Natural killer cell (primary cell): ENCODE measurements around the gene RBFOX1. TPM values are rescaled to one million over a fixed set of nuclear protein-coding genes. Genes with fewer than 3 reads are reported as not detected.

Source experiments
- ATAC-seq, 3 donors: fragments of 150-1000 bp in 2 of 3; fragments of 200-7000 bp in 1 of 3; cut with Tn5 transposase; 1 replicate in 1 of 3; 2 replicates in 2 of 3; pipeline ENCODE4 v1.10.0; 2021; ENCODE audit warnings: mild to moderate bottlenecking in 2 of 3, moderate library complexity in 2 of 3
- DNase-seq, 2 donors: peaks; one replicate each; pipeline versions ENCODE4 v3.0.0 to v3.0.0-alpha.2; 2013 to 2021; ENCODE audit warnings: mixed read lengths in 1 of 2
- H3K27ac ChIP-seq: one replicate; pipeline ENCODE4 v1.5.1; 2013; ENCODE audit warnings: mild to moderate bottlenecking, low read length
- H3K27me3 ChIP-seq: one replicate; pipeline ENCODE4 v1.6.1; 2013; ENCODE audit warnings: low read length; ENCODE audit not compliant: control insufficient read depth, insufficient read depth
- H3K36me3 ChIP-seq: one replicate; pipeline ENCODE4 v1.6.1; 2013; ENCODE audit warnings: low read length; ENCODE audit not compliant: control insufficient read depth, insufficient read depth
- H3K4me1 ChIP-seq: one replicate; pipeline ENCODE4 v1.6.1; 2013; ENCODE audit warnings: low read length; ENCODE audit not compliant: control insufficient read depth, insufficient read depth
- H3K4me3 ChIP-seq: one replicate; pipeline ENCODE4 v1.5.1; 2013; ENCODE audit warnings: low read length
- H3K9me3 ChIP-seq: one replicate; pipeline ENCODE4 v1.6.1; 2013; ENCODE audit warnings: low read length; ENCODE audit not compliant: control insufficient read depth, insufficient read depth
- H3K27ac Mint-ChIP-seq, 2 donors: one replicate each; pipeline ENCODE4 v1.8.0; 2022; ENCODE audit warnings: mild to moderate bottlenecking in 2 of 2, mixed read lengths in 2 of 2, moderate library complexity in 1 of 2
- H3K27me3 Mint-ChIP-seq, 2 donors: one replicate each; pipeline ENCODE4 v1.8.0; 2022; ENCODE audit warnings: low read depth in 2 of 2, mixed read lengths in 2 of 2
- H3K36me3 Mint-ChIP-seq: one replicate; pipeline ENCODE4 v1.8.0; 2022; ENCODE audit warnings: mixed read lengths
- H3K4me1 Mint-ChIP-seq, 2 donors: one replicate each; pipeline ENCODE4 v1.8.0; 2022; ENCODE audit warnings: mixed read lengths in 2 of 2
- H3K4me3 Mint-ChIP-seq: one replicate; pipeline ENCODE4 v1.8.0; 2022; ENCODE audit warnings: mild to moderate bottlenecking, moderate library complexity, mixed read lengths
- H3K9me3 Mint-ChIP-seq, 2 donors: one replicate each; pipeline ENCODE4 v1.8.0; 2022; ENCODE audit warnings: mixed read lengths in 2 of 2
- CTCF ChIP-seq: fragments of 200-600 bp; IDR thresholded peaks from one replicate; pipeline ENCODE4 v1.8.0; 2022; ENCODE audit warnings: antibody characterized with exemption
- WGBS: methylation state at CpG from one replicate; pipeline ENCODE4 v1.1.7; 2013; ENCODE audit warnings: missing lambda C conversion rate; ENCODE audit not compliant: insufficient coverage; 5-methylcytosine and 5-hydroxymethylcytosine counted together
- intact Hi-C: fragments of 100-400 bp; cut with micrococcal nuclease; formaldehyde crosslinking; loops from one replicate; pipeline ENCODE4 v1.14.2; 2022
- total RNA-seq, 4 donors: library from RNA; stranded (reverse); fragments of 120-200 nt in 1 of 4; gene quantifications; one replicate each; pipeline versions ENCODE4 v1.2.3 to v1.2.4, GENCODE V29; 2013 to 2022

The RBFOX1 gene
- total RNA-seq, 3 donors from 2014 or later (not counting 1 experiment from before 2014, with no cell fraction given), result not detected

GRCh38 chr16:7408700-7409365 lies 76.2 kb downstream of the RBFOX1 start:
- H3K4me3 Mint-ChIP-seq, result no peak overlapping the region
- no peaks in the 10 kb centered on the region for H3K4me1 Mint-ChIP-seq
- no peak overlapping the region for H3K27ac Mint-ChIP-seq
- H3K36me3 Mint-ChIP-seq, result no peaks in the 10 kb centered on the region
- H3K4me3 ChIP-seq, result no peak overlapping the region
- 64% methylated on average over 12 of the region's 13 CpGs for WGBS
- H3K4me1 ChIP-seq, result no peaks in the 10 kb centered on the region
- TF ChIP-seq CTCF, result no peak
- H3K36me3 ChIP-seq, result no peaks in the 10 kb centered on the region
- H3K9me3 ChIP-seq, result peaks cover 4% of the 10 kb centered on the region
- no peaks in the 10 kb centered on the region for H3K27me3 ChIP-seq
- H3K27me3 Mint-ChIP-seq, result no peaks in the 10 kb centered on the region
- intact Hi-C loops, result no loop called here
- no peak overlapping the region for H3K27ac ChIP-seq
- ATAC-seq, result no peak
- peaks cover 0 to 5% of the 10 kb centered on the region in 2 donors for H3K9me3 Mint-ChIP-seq
- no peak for DNase-seq

GRCh38 chr16:7419441-7419840 lies 86.8 kb downstream of the RBFOX1 start:
- no peak for TF ChIP-seq CTCF
- Histone ChIP-seq H3K4me3 (no peak overlapping the region), H3K9me3 (no peaks in the 10 kb centered on the region), H3K36me3 (no peaks in the 10 kb centered on the region), H3K27me3 (no peaks in the 10 kb centered on the region), H3K4me1 (no peaks in the 10 kb centered on the region), H3K27ac (no peak overlapping the region)
- no peak for DNase-seq
- H3K36me3 Mint-ChIP-seq, result no peaks in the 10 kb centered on the region
- 41% methylated on average over 9 of the region's 9 CpGs for WGBS
- intact Hi-C loops, result no loop called here
- no peaks in the 10 kb centered on the region for H3K27me3 Mint-ChIP-seq
- no peak overlapping the region for H3K4me3 Mint-ChIP-seq
- peaks cover 5 to 6% of the 10 kb centered on the region in 2 donors for H3K9me3 Mint-ChIP-seq
- no peak for ATAC-seq
- H3K4me1 Mint-ChIP-seq, result no peaks in the 10 kb centered on the region
- H3K27ac Mint-ChIP-seq, result no peak overlapping the region

DNA sequence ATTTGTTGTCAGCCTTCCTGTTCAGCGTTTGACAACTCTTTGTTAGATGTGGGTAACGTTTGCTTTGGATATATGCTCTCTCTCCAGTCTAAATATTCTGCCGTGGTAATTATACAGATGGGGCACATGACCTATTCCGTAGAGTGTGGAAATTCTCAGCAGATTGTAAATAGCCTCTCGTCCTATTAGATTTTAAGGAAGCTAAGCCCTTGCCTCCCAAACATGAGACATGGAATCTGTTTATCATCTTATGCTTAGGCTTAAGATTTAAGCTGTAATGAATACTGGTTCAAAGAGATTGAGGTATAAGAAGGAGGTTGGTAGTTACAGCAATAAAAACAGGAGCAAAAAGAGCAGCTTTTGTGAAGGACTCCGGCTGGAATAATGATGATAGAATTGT lies 87.4 kb downstream of the RBFOX1 start:
- no peak overlapping the region for H3K27ac ChIP-seq
- no peak for TF ChIP-seq CTCF
- H3K27me3 Mint-ChIP-seq, result no peaks in the 10 kb centered on the region
- no peaks in the 10 kb centered on the region for H3K36me3 Mint-ChIP-seq
- no peaks in the 10 kb centered on the region for H3K4me1 ChIP-seq
- no peak for DNase-seq
- no peaks in the 10 kb centered on the region for H3K36me3 ChIP-seq
- H3K4me3 Mint-ChIP-seq, result no peak overlapping the region
- peaks cover 5 to 6% of the 10 kb centered on the region in 2 donors for H3K9me3 Mint-ChIP-seq
- ATAC-seq, result no peak
- H3K9me3 ChIP-seq, result no peaks in the 10 kb centered on the region
- 34% methylated on average over 5 of the region's 6 CpGs for WGBS
- no peaks in the 10 kb centered on the region for H3K4me1 Mint-ChIP-seq
- intact Hi-C loops, result no loop called here
- no peaks in the 10 kb centered on the region for H3K27me3 ChIP-seq
- H3K4me3 ChIP-seq, result no peak overlapping the region
- H3K27ac Mint-ChIP-seq, result no peak overlapping the region

- H3K9me3 Mint-ChIP-seq, result peaks cover 5 to 6% of the 10 kb centered on the region in 2 donors
- no peaks in the 10 kb centered on the region for H3K27me3 Mint-ChIP-seq
- H3K4me3 ChIP-seq, result no peak overlapping the region
- no peaks in the 10 kb centered on the region for H3K9me3 ChIP-seq
- H3K4me3 Mint-ChIP-seq, result no peak overlapping the region
- H3K27ac ChIP-seq, result no peak overlapping the region
- DNase-seq (no peak), ATAC-seq (no peak)
- no peaks in the 10 kb centered on the region for H3K36me3 Mint-ChIP-seq
- intact Hi-C loops, result no loop called here
- 89% methylated on average over 6 of the region's 6 CpGs for WGBS
- H3K4me1 ChIP-seq, result no peaks in the 10 kb centered on the region
- no peaks in the 10 kb centered on the region for H3K36me3 ChIP-seq
- H3K27me3 ChIP-seq, result no peaks in the 10 kb centered on the region
- H3K27ac Mint-ChIP-seq, result no peak overlapping the region
- H3K4me1 Mint-ChIP-seq, result no peaks in the 10 kb centered on the region
- TF ChIP-seq CTCF, result no peak
Measured at GRCh38 chr16:7420843-7421242, 88.2 kb downstream of the RBFOX1 start.
